ENCODE results near the gene CATSPER4.

The CATSPER4 gene

GRCh38 chr1:26190373-26190987, at the start of gene CATSPER4:
CATSPER4 (plus strand) TSS chr1:26190602; CDS start chr1:26190628, 26 bp downstream.
- no peak for DNase-seq

DNA sequence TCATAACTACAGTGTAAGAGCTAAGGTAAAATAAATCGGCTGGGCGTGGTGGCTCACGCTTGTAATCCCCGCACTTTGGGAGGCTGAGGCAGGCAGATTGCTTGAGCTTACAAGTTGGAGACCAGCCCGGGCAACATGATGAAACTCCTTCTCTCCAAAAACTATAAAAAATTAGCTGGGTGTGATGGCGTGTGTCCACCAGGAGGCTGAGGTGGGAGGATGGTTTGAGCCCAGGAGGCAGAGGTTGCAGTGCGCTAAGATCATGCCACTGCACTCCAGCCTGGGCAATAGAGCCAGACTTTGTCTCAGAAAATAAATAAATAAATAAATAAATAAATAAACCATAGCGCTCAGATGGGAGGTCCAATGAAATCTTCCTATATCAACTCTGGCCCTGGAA, 48.2 kb upstream of the CATSPER4 start:
- no peak for DNase-seq

DNA sequence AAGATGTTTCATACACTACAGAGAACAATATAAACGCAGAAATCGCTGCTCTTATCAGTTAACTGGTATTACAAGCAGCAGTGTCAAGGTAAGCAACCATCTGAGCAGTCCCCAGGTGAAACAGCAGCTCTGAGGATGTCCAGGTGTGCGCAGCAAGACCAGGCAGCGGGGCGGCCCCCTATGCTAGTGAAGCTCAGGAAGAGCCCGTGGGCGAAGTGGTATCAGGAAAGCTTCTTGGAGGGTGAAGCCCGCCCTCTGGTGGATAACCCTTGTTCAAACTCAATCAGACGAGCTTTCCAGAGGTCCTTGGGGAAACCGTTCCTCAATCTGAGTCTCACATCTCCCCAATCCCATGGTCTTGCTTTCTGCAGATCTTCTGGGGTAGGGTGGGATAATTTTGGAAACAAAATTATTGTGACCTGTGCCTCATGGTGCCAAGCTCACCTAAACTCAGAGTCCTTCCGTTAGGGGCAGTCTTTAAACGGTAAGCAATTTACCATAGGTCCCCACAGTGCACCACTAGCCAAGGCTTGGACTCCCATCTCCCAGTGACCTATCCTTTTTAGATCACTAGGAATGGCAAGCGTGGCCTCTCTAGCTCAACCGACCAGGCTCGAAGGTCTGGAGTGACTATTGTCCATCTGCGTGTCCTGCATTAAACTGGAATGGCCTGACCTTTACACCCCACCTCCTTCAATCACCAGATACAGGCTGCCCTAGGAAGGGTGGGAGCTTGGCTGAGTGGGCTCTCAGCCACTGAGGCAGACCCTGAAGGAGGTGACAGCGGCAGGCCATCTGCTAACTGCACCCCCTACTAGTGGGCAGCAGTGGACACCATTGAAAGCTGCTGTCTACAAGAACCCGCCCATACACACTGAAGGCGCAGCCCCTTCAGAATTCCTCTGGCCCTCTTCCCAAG, 45.1 kb upstream of the CATSPER4 start:
- DNase-seq, result peak; percentile 76

- no peak for DNase-seq
Measured at GRCh38 chr1:26145960-26146294, 44.5 kb upstream of the CATSPER4 start.

- DNase-seq, result no peak
Measured at GRCh38 chr1:26148887-26149286, 41.5 kb upstream of the CATSPER4 start.

GRCh38 chr1:26153966-26154532, 36.4 kb upstream of the CATSPER4 start:
- DNase-seq, result no peak

DNA sequence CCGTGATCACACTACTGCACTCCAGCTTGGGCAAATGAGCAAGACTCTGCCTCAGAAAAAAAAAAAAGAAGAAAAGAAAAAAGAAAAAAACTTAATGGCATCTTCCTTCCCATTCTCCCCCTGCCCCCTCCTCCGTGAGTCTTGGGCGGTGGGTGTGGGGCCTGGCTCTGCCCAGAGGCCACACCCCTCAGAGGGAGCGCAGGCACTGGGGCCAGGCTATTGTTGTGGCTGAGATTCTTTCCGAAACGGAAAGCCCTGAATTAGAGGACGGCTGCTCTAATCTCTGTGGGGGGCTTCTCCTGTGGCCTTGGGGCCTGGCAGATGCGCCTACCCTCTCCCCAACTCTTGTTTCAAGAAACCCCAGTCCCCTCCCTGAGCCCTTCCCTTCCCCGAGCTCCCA, 35.7 kb upstream of the CATSPER4 start:
- no peak for DNase-seq

DNA sequence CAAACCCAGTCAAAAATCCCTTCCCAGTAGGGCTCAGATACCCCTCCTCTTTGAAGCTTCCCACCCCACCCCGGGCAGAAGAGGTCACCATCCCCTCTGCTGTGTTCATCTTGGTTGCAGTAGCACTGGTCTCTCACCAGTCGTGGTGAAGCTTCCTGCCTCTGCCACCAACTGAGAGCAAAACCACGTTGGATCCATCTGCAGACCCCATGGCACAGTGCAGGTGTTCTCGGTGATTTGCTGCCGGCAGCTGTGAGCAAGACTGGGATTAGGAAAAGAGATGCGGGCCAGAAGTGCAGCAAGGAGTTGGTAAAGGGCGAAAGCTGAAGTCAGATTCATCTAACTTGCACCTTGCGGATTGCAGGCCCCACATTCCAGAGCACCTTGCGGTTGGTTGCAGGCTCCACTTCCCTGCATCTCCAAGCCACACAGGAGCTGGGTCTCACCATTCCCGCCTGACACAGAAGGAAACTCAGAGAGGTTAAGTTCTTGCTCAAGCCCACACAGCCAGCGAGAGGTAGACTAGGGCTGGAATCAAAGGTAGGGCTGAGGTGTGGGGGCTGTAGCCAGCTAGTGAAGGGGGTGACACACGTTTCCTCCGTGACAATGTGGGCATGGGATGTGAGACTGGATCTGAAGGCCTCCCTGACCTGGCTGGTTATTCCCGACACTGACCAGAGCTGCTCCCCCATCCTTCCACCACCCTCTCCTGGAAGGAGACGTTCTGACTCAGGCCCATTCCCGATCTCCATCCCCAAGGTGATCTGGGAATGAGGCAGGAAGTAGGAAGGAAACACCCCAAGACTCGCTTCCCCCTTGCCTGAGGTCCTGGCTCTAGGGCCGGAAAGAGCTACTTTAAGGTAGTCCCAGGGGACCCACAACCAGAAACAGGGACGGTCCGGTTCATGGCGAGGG, 34.8 kb upstream of the CATSPER4 start:
- DNase-seq, result no peak

DNA sequence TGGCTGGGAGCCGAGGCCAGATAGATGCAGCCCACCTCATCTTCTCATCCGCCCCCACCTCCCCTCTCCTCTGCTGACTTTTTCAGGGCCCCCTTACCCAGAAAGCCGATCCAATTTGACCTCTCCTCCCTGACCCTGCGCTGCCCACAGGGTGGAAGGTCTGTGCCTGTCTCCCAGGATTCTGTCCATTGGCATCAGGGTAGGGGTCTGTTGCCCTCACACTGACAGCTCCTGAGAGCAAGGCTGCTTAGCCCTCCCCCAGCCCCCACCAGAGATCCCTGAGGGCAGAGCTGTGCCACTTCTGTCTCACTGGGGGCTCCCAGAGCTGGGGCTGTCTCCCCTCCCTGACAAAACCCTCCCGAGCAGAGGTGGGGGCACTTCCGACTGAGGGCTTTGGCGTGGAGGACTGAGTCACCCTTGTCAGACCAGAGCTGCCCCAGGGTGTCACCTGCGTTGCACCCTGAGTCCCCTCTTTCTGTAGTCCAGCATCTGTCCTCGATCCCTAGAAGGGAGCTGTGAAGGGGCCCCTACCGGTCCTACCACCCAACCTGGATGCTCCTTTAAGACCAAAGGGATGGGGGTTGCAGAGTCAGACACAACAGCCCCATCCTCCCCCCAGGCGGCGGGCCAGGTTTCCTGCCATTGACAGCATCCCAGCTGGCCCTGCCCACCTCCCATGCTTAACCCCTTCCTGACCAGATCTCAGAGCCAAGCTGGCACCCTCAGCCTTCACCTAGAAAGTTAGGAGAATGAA, 33.9 kb upstream of the CATSPER4 start:
- no peak for DNase-seq

GRCh38 chr1:26158271-26158907, 32.0 kb upstream of the CATSPER4 start:
- DNase-seq, result no peak

GRCh38 chr1:26158908-26159742, 31.3 kb upstream of the CATSPER4 start, which contains the start of gene FAM110D:
FAM110D (plus strand) TSS chr1:26159079; CDS start chr1:26161292, 2,213 bp downstream.
- no peak for DNase-seq

DNA sequence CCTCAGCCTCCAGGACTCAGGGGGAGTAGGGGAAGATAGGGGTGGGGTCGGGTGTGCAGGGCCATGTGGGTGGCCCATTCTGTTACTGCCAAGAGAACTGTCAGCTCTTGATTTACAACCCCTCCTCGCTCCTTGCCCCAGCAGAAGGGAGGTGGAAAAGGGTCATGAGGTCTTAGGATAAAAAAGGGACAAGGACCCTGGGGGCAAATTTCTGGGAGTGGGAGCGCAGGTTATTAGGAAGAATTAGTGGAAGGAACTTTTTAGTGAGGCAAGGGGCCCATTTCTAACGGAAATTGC, 30.7 kb upstream of the CATSPER4 start:
- no peak for DNase-seq

DNA sequence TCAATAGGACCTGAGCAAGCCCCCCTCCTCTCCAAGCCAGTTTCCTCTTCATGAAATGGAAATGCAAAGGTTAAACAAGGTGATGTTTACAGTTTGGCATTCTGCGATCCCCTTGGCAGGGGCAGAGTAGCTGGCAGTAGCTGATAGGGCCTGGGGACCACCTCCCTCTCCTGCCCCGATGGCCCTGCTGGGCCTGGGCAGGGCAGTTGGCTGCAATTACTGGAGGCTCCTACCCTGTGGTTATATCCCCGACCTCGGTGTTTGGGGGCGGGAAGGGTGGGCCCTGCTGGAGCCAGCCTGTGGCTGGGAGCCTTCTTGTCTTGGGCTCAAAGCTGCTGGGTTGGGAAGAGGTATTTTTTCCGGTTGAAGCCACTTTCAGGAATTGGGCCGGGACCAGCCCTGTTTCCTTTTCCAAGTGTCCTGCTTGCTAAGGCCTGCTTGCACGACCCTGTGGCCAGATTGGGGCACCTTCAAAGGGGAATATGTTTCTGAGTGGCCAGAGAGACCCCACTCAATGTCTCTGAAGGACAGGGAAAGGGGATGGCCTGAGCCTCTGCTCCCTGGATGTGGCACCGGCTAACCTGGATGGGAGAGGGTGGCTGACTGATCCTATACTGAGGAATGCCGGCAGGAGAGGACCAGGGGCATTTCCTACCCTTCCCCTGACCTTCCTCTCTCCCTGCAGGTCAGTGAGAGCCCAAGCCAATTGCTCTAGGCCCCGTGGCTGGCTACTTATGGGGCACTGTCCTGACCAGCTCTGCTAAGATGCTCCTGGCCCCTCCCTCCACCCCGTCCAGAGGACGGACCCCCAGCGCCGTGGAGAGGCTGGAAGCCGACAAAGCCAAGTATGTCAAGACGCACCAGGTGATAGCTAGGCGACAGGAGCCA, 29.6 kb upstream of the CATSPER4 start:
- no peak for DNase-seq

GRCh38 chr1:26161415-26162219, 28.8 kb upstream of the CATSPER4 start:
- DNase-seq, result peak; percentile 13

- no peak for DNase-seq
Measured at GRCh38 chr1:26162220-26162709, 28.1 kb upstream of the CATSPER4 start.

GRCh38 chr1:26163684-26164035, 26.7 kb upstream of the CATSPER4 start:
- DNase-seq, result no peak

DNA sequence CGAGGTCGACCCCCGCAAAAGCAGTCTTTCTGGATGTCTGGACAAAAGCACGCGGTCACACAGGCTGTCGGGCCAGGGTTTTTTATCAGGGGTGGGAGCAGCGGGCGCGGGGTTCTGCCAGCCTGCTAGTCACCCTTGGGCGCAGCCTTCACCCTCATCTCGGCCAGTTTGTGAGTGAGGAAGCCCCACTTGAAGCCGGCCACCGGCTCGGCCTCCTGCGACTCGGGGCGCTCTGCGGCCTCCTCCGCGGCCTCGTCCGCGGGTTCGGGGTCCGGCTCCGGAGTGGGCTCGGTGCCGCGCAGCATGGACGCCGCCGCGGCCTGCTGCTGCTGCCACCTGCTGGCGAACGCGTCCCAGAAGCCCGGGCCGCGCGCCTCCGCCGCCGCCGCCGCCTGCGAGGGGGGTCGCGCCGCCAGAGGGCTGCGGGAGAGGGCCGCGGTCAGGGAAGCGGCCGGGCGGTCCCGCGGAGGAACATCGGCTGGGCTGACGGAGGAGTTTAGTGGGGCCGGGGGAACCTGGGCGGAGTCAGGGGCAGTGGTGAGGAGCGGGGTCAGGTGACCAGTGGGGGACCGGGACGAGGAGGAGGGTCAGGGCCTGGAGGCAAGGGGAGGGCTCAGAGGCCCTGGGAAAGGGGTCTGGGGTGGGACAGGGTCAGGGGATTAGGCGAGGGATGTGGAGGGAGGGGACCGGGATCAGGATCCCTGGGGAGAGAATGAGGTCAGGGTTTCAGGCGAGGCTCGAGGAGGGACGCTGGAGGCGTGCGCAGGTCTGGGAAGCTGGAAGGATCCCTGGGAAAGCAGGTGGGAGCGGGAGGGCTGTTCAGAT, 26.2 kb upstream of the CATSPER4 start:
- peak; percentile 11 for DNase-seq

All from CD4-positive, alpha-beta T cell treated with Interleukin-4 for 4 hours (primary cell).